LHCN-M2 (cell line): ENCODE results near the gene TBC1D19. TPM values are rescaled to one million over a fixed set of nuclear protein-coding genes. Genes with fewer than 3 reads are reported as not detected.

Source experiments
- DNase-seq: peaks from one replicate; pipeline ENCODE4 v3.0.0-alpha.2; 2012; ENCODE audit warnings: low read depth
- total RNA-seq: library from RNA; depleted of rRNA; stranded (reverse); fragments of >200 nt; gene quantifications from 2 replicates; pipeline ENCODE4 v1.2.3, GENCODE V29; 2014

Gene TBC1D19
- total RNA-seq, 1 experiment from 2014 or later = 86.3 TPM

GRCh38 chr4:26731351-26732035 lies 147.6 kb downstream of the TBC1D19 start:
- DNase-seq = no peak

GRCh38 chr4:26732356-26732755 lies 148.5 kb downstream of the TBC1D19 start:
- DNase-seq = no peak

GRCh38 chr4:26736621-26737020 lies 152.7 kb downstream of the TBC1D19 start:
- peak; percentile 41 for DNase-seq

GRCh38 chr4:26737385-26737784 lies 153.5 kb downstream of the TBC1D19 start:
- no peak for DNase-seq

GRCh38 chr4:26741491-26741871 lies 157.6 kb downstream of the TBC1D19 start:
- DNase-seq = no peak

GRCh38 chr4:26746802-26747213 lies 162.9 kb downstream of the TBC1D19 start:
- DNase-seq = no peak

GRCh38 chr4:26748811-26749210 lies 164.9 kb downstream of the TBC1D19 start:
- no peak for DNase-seq

- no peak for DNase-seq
Measured at GRCh38 chr4:26749867-26750266, 166.0 kb downstream of the TBC1D19 start.

GRCh38 chr4:26751004-26751403 lies 167.1 kb downstream of the TBC1D19 start:
- DNase-seq = no peak

GRCh38 chr4:26751838-26752237 lies 168.0 kb downstream of the TBC1D19 start:
- DNase-seq = no peak

- DNase-seq = no peak
Measured at GRCh38 chr4:26753187-26753586, 169.3 kb downstream of the TBC1D19 start.

GRCh38 chr4:26753617-26754016 lies 169.7 kb downstream of the TBC1D19 start:
- DNase-seq = peak; percentile 64

- no peak for DNase-seq
Measured at GRCh38 chr4:26757751-26758150, 173.9 kb downstream of the TBC1D19 start.

GRCh38 chr4:26758899-26759298 lies 175.0 kb downstream of the TBC1D19 start:
- no peak for DNase-seq

GRCh38 chr4:26762650-26763049 lies 178.8 kb downstream of the TBC1D19 start:
- DNase-seq = peak; percentile 40

- no peak for DNase-seq
Measured at GRCh38 chr4:26763063-26763462, 179.2 kb downstream of the TBC1D19 start.

GRCh38 chr4:26763648-26764047 lies 179.8 kb downstream of the TBC1D19 start:
- no peak for DNase-seq

GRCh38 chr4:26764231-26764630 lies 180.3 kb downstream of the TBC1D19 start:
- no peak for DNase-seq

- DNase-seq = peak; percentile 31
Measured at GRCh38 chr4:26765515-26765914, 181.6 kb downstream of the TBC1D19 start.

GRCh38 chr4:26766141-26766540 lies 182.3 kb downstream of the TBC1D19 start:
- no peak for DNase-seq

GRCh38 chr4:26772096-26772873 lies 188.4 kb downstream of the TBC1D19 start:
- no peak for DNase-seq

- DNase-seq = no peak
Measured at GRCh38 chr4:26779224-26779623, 195.3 kb downstream of the TBC1D19 start.

- peak; percentile 69 for DNase-seq
Measured at GRCh38 chr4:26779674-26780073, 195.8 kb downstream of the TBC1D19 start.
